ENCODE measurements around the gene GZMB. TPM values are rescaled to one million over a fixed set of nuclear protein-coding genes. Genes with fewer than 3 reads are reported as not detected.

The GZMB gene
- total and polyA plus RNA-seq, 2 of the 8 experiments (the other 6 are each of a cell fraction or from before 2014, with no cell fraction given): not detected

DNA sequence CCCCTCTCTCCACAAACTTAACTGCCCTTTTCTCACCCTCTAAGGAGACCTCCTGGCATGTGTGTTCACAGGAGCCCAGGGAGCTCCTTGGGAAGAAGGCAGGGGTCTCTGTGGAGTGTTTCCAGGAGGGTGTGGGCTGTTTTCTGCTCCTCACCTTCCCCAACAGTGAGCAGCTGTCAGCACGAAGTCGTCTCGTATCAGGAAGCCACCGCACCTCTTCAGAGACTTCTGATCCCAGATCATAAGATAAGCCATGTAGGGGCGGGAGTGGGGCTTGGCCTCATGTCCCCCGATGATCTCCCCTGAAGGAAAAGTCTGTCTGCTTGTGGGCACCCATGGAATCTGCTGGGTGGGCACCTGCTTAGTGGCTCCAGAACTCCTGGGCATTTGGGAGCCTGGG is 1.2 kb downstream of the GZMB start:
- H3K14ac ChIP-seq (ENCODE audit: insufficient read length): no peak overlapping the region
- TF ChIP-seq CBX5 (IDR thresholded peaks at IDR 0.05; ENCODE audit: low read depth, low read length) (no peak), CREB1 (IDR thresholded peaks at IDR 0.05) (no peak), EGR1 (IDR thresholded peaks at IDR 0.05; ENCODE audit: borderline replicate concordance, low read depth, low read length) (no peak), SAP30 (IDR thresholded peaks at IDR 0.05; ENCODE audit: insufficient read depth, insufficient replicate concordance, low read length) (no peak)
- TF ChIP-seq, protein P1, sequence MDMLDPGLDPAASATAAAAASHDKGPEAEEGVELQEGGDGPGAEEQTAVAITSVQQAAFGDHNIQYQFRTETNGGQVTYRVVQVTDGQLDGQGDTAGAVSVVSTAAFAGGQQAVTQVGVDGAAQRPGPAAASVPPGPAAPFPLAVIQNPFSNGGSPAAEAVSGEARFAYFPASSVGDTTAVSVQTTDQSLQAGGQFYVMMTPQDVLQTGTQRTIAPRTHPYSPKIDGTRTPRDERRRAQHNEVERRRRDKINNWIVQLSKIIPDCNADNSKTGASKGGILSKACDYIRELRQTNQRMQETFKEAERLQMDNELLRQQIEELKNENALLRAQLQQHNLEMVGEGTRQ (IDR thresholded peaks at IDR 0.05; ENCODE audit: low read length): no peak

More for the DNA sequence above, 1.2 kb downstream of the GZMB start:
- H3K18ac ChIP-seq (ENCODE audit: extremely low read depth, low read length): no peak overlapping the region
- no peak overlapping the region for H4K8ac ChIP-seq (ENCODE audit: extremely low read depth, insufficient read depth, low read length)
- WGBS, 2 experiments (ENCODE audit: extremely low coverage in 1 of 2, insufficient coverage in 1 of 2, insufficient read length in 1 of 2, insufficient replicate concordance in 2 of 2, low coverage in 1 of 2, low lambda C conversion rate in 2 of 2, missing lambda C conversion rate in 1 of 2): 74% methylated on average over 6 of the region's 6 CpGs; no CpG with 5 or more reads in 1 of the 2 experiments
- CTCF ChIA-PET (ENCODE audit: partially characterized antibody): no interaction called here
- no peak overlapping the region for H3K9ac ChIP-seq (replicated peaks in 1 of 4; ENCODE audit: extremely low read depth in 1 of 4, low read depth in 3 of 4, low read length in 3 of 4)
- no peaks in the 10 kb centered on the region for H3K27me3 ChIP-seq (replicated peaks in 1 of 4; ENCODE audit: control insufficient read depth in 3 of 4, extremely low read depth in 1 of 4, insufficient read depth in 3 of 4, low read length in 3 of 4)
- H3K23me2 ChIP-seq (ENCODE audit: low read depth, low read length): no peaks in the 10 kb centered on the region
- no peak overlapping the region for H2BK15ac ChIP-seq (ENCODE audit: low read length)
- H2BK120ac ChIP-seq (replicated peaks; ENCODE audit: low read depth, low read length): no peak overlapping the region
- no peak overlapping the region for H3K56ac ChIP-seq (replicated peaks; ENCODE audit: insufficient read length, low read depth, low read length)
- H4K5ac ChIP-seq (ENCODE audit: insufficient read length, low read depth, low read length): no peak overlapping the region
- H3K27ac ChIP-seq (ENCODE audit: low read depth, low read length): no peak overlapping the region
- FAIRE-seq (no peak), DNase-seq (ENCODE audit: low read depth in 1 of 2, low spot score in 2 of 2) (no peak)
- no peaks in the 10 kb centered on the region for H4K20me1 ChIP-seq (replicated peaks in 1 of 2; ENCODE audit: control insufficient read depth in 1 of 2, insufficient read depth in 2 of 2, low read length in 2 of 2)
- H3K23ac ChIP-seq (ENCODE audit: insufficient read length): no peak overlapping the region
- no peak overlapping the region for H2AFZ ChIP-seq (ENCODE audit: low read length)
- H2BK5ac ChIP-seq (ENCODE audit: low read depth, low read length): no peak overlapping the region
- no peak overlapping the region for H3K4me2 ChIP-seq (ENCODE audit: insufficient read depth in 1 of 2, low read depth in 2 of 2, low read length in 2 of 2)
- H2BK12ac ChIP-seq (ENCODE audit: low read depth, low read length): no peak overlapping the region
- H3K79me2 ChIP-seq (ENCODE audit: control insufficient read depth in 1 of 2, insufficient read depth in 2 of 2, low read length in 2 of 2): no peaks in the 10 kb centered on the region
- H3K79me1 ChIP-seq (ENCODE audit: low read depth, low read length): no peaks in the 10 kb centered on the region
- no peaks in the 10 kb centered on the region for H3K4me1 ChIP-seq (replicated peaks in 1 of 4; ENCODE audit: control insufficient read depth in 3 of 4, insufficient read depth in 4 of 4, low read length in 3 of 4)
- H3K4me3 ChIP-seq (ENCODE audit: extremely low read depth in 1 of 4, insufficient read depth in 2 of 4, low read depth in 3 of 4, low read length in 4 of 4): no peak overlapping the region
- POLR2A ChIA-PET (ENCODE audit: partially characterized antibody): no interaction called here
- no peak overlapping the region for H4K91ac ChIP-seq (replicated peaks; ENCODE audit: insufficient read length, low read length)
- H3K36me3 ChIP-seq (ENCODE audit: control insufficient read depth in 2 of 4, insufficient read depth in 4 of 4, low read length in 3 of 4): no peaks in the 10 kb centered on the region
- H3K9me3 ChIP-seq (ENCODE audit: insufficient read depth in 2 of 2, low read depth in 1 of 2, low read length in 1 of 2): peaks cover 28 to 52% of the 10 kb centered on the region in 2 experiments
- H2BK20ac ChIP-seq (ENCODE audit: low read length): no peak overlapping the region
- H3K4ac ChIP-seq (replicated peaks; ENCODE audit: insufficient read length, low read depth, low read length): no peak overlapping the region
- no peak overlapping the region for H2AK5ac ChIP-seq (ENCODE audit: low read depth, low read length)

Data from H1 (cell line).